A204.1 (cell line): ENCODE results near the gene SPOPL.
"Not testable (repeated sequence)": the region's sequence is repeated elsewhere in the genome, so short reads cannot be mapped to it uniquely, and the experiment has no call there.

Experiments used
- FAIRE-seq: peaks from 2 replicates; lab custom pipeline; 2012; peaks lifted over from hg19 to GRCh38; lab: Jason Lieb, UNC

Gene SPOPL

DNA sequence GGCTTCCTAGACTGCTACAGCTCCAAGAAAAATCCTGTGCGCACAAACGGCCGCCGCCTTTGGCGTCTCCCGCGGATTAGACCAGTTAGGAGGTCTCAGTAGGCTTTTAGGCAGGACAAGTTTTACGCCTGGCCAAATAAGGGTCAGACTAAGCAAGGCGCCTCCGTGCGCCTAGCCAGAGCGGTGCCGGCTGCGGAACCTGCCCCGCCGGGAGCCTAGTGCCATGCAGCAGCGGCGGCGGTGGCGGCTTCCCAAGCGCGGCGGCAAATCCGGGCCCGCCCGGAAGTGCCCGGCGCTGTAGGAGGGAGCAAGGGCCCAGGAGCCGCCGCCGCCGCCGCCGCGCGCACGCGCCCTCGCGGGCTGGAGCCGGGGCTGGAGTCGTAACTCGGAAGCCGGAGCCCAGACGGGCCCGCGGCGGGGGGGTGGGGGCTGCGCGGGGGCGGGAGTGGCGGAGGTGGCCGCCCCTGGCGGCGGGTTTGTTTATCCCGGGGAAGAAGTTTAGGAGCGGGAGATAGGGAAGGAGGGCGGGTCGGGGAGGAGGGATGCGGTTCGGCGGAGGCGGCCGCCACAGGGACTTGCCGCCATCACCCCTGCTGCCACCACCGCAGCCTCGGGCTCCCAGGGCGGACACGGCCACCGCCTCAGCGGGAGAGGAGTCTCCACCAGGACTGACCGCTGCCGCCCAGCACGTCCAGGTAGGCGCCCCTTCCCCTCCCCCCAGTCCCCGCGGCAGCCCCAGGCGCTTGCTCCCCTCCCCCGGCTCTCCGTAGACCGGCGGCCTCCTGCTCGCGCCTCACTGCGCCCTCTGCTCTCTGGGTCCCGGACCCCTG lies at the start of gene SPOPL:
SPOPL (plus strand) TSS at position 346 of the 830 bp plus-strand sequence. CDS start 48,447 bp downstream, outside the sequence.
- no peak for FAIRE-seq

- FAIRE-seq, result no peak
Observed at GRCh38 chr2:138452324-138452723, 49.2 kb upstream of the SPOPL start.

- no peak for FAIRE-seq
Observed at GRCh38 chr2:138453815-138454214, 47.8 kb upstream of the SPOPL start.

- FAIRE-seq, result no peak
Observed at GRCh38 chr2:138454761-138455160, 46.8 kb upstream of the SPOPL start.

- no peak for FAIRE-seq
Observed at GRCh38 chr2:138455275-138455674, 46.3 kb upstream of the SPOPL start.

DNA sequence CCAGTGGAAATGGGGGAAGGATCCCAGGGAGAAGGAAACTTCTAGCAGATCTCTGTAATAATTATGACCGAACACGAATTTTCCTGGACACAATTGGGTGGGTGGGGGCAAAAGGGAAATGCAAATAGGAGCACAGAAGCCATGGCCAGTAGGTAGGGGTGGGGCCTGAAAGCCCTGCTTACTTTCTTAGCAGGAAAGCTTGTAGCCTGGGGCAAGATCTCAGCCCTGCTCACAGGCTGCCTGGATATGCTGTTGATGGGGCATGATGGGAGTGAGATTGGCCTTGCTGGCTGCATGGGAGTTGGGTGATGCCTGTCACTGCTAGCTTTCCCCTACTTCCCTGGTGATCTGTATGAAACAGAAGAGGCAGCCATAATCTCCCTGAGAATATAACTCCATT lies 45.9 kb upstream of the SPOPL start:
- no peak for FAIRE-seq

DNA sequence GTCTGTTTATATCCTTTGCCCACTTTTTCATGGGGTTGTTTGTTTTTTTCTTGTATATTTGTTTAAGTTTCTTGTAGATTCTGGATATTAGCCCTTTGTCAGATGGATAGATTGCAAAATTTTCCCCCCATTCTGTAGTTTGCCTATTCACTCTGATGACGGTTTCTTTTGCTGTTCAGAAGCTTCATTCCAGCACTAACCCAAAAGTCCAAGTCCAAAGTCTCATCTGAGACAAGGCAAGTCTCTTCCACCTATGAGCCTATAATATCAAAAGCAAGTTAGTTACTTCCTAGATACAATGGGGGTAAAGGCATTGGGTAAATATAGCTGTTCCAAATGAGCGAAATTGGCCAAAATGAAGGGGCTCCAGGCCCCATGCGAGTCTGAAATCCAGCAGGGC lies 38.9 kb upstream of the SPOPL start:
- not testable (repeated sequence) for FAIRE-seq

- no peak for FAIRE-seq
Observed at GRCh38 chr2:138468617-138469016, 33.0 kb upstream of the SPOPL start.

DNA sequence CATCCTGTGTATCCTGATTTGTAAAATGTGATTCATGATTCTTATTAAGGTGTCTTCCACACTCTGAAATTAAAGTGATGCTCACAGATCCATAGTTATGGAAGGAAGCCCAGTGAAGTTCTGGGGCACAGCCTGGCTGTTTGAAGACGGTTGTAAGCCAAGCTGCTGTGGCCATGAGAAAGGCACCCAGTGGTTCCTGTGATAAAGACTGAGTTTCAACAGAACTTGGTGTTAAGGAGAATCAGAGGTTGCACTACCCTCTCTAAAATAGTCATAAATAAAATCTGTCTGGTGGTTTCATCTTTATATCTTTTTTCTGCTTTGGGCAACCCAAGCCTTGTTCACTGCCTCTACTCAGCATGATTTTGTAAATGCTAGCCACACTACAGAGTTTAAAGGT lies 32.2 kb upstream of the SPOPL start:
- no peak for FAIRE-seq

DNA sequence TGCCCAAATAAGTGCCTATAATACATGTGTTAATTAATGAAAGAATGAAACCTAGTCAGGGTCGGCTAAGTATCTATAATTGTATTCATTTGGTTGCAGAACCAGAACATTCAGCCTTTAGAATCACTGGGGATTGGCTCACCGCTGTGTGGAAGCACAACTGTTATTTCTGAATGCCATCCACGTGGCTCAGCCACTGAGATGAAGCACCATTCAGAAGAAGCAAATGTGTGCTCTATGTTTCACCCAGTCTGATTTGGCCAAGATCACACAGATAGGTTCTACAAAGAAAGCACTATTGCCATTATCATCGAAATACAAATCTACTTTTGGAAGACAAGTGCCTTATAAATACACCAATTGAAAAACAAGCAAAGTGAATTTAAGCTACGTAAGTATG lies 30.6 kb upstream of the SPOPL start:
- no peak for FAIRE-seq

- FAIRE-seq, result no peak
Observed at GRCh38 chr2:138474100-138474825, 27.3 kb upstream of the SPOPL start.

DNA sequence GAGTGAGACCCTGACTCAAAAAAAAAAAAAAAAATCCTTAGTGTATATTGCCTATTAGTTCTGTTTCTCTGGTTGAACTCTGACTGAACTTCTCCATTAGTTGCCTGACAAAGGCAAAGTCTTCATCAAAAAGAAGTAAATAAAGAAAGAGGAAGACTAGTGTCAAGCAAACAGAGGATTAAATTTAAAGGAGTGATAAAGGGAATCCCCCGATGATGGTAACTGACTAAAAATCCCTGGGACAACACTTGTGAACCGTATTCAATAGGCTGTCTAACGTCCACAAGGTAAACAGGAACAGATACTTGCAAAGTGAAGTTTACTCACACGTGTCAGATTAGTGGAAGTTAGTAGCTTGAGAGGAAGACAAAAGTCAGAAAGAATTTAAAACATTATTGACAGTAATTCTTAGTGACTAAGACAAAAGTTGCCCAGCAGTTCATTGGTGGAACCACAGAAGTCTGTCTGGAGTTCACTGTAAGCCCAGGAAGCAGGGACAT lies 26.2 kb upstream of the SPOPL start:
- no peak for FAIRE-seq

DNA sequence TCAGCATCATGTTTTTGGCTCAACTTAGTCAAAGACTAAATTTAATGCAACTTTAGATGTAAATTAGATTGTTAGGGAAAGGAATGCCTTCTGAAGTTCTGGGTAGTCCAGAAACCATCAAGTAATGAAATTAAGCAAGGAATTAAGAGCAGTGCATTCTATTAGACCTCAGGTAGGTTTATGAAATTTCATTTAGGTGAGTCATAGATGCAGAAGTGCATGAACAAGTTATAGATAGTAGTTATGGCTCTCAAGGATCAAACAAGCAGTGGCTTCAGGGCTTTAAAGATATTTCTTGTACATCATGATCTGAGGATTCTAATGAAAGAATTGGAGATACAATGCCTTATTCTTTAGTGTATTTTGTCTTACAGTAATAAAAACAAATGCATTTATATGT lies 25.4 kb upstream of the SPOPL start:
- FAIRE-seq, result no peak

DNA sequence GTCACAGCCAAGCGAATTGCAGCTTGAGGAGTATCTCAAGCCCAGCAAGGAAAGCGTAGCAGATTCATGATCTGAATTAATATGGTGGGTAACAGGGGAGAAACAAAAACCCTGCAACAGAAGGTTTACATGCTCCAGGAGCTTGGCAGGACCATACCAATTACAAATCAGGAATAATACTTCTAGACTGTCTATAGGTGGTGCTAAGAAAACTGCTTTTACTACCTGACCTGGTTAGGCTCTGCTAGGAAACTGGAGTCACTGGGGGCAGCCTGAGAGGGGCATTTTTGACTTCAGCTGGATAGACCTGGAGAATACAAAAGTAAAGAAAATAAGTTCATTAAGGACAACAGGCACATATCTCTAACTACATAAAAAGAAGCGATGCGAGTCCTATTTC lies 24.6 kb upstream of the SPOPL start:
- no peak for FAIRE-seq

GRCh38 chr2:138482796-138483195 lies 18.8 kb upstream of the SPOPL start:
- FAIRE-seq, result not testable (repeated sequence)

DNA sequence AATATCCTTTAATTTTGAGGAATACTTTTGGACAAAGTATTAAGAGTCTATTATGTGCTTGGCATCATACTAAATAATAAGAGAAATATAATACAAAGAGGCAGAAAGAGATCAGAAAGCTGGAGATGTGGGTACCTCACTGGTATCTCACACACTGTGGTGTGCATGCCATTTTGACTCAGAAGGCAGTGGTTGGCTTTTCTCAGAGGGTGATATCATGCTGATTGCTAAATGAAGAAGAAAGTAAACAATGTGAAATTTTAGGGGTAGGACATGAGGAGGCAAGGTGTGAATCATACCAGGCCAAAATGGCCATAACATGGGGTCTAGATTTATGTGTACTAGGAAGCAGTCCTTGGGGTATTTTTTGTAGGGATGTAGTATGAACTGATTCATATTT lies 16.6 kb upstream of the SPOPL start:
- FAIRE-seq, result no peak

- no peak for FAIRE-seq
Observed at GRCh38 chr2:138486363-138487198, 15.0 kb upstream of the SPOPL start.

DNA sequence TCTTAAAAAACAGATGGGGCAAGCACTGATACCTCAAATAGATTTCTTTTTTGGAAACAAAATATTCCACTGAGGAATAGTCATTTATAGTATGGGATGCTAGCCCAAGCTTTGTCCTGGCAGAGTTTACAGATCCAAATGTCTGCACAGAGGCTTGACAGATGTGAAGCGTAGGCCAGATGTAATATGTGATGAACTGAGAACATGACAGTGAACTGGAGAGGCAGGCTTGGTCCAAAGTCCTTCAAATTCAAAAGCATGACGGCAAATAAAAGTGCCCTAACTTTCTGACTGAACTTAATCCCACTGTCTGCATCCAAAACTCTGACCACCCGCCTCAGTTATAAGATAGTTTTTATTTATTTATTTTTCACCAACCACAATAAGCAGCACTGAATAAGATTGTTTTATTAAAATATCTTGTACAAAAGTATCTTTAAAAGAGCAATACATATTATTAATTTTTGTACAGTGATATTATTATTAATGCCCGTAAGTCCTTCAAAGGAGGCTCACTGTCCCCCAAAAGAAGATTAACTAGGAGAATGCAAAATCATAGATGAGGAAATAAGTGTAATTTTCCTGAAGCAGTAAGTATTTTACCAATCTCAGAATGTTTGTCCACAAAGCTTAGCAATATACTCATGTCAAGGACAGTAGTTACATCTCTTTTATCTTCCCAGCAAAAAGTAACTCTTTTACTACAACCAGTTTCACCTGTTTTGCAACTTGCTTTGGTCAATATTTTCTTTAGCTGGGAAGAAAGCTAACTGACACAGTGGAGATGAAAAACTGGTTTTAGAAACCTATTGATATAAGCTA lies 10.7 kb upstream of the SPOPL start:
- FAIRE-seq, result no peak

DNA sequence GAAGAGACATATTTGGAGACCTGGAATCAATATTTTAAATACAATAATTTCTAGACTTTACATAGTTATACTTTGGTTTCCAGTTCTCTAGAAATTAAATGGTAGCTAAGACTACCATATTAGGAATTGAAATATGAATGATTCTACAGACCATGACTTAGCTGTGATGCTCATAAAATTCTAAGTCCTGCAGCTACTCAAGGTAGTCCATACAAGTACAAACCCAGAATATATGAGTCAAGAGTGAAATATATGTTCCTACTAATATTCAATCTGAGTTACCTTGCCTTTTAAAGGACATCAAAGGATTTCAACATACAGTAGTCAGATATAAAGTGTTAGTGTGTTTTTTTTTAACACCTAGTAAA lies 10.1 kb upstream of the SPOPL start:
- FAIRE-seq, result no peak

GRCh38 chr2:138492160-138492559 lies 9.4 kb upstream of the SPOPL start:
- FAIRE-seq, result no peak

DNA sequence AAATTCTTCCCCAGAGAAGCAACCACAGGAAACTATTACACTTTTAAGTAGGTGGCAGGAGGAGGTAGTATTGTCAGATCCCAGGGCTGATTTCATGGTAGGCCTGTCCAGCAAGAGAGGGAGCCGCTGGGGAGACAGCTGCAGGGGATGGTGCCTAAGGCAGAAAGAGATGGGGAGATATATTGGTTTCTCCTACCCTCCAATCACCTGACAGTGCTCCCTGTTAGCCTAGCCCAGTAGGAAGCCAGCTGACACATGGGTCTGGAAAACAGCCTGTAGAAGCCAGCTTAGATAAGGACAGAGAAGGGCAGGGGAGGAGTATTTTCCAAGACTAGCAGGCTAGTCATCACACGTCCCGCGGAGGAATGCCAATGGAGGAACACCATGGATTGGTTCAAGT lies 8.2 kb upstream of the SPOPL start:
- no peak for FAIRE-seq
